ENCODE data around the gene CDC7.

DNA sequence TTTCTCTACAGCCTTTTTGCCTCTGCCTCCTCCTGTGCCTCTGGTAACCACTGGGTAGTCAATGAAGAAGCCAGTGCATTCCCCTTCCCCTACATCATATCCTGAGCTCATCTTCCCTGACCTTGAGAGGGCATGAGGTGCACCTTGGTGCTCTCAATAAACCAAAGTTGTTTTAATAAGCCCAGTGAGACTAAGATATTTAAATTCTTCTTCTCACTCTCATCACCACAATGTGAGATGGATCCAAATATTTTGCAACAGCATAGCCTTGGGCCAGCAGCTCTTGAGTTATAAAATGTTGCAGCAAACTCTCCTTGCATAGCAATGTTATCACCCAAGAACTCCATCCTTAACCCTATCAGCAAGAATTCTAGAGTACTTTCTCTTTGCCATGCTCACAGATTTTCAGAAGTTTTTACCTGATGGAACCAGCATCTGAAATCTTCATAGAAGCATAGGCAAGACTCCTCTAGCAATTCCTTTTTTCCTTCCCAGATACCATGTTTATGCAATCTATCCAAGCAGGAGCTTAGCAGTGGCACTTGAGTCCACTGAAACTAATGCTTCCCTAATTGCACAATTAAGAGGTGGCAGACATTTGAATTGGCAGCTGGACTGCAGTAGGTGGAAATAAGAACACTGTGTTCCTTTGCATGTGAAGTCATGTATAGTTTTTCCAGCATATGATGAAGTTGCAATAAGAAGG, 36.8 kb downstream of the CDC7 start:
- no peak for TF ChIP-seq HDAC8 (tag; IDR thresholded peaks at IDR 0.05)
- TF ChIP-seq EP300 (IDR thresholded peaks at IDR 0.05; ENCODE audit: low read length), result no peak
- no peak for TF ChIP-seq POLR2AphosphoS5 (IDR thresholded peaks at IDR 0.05; ENCODE audit: control insufficient read depth, insufficient read depth, low read depth, low read length)
- no peak for TF ChIP-seq KDM1A (IDR thresholded peaks at IDR 0.05)
- no peak for TF ChIP-seq ZNF212 (CRISPR knock-in tag; IDR thresholded peaks at IDR 0.05)
- no peak for TF ChIP-seq FOS (IDR thresholded peaks at IDR 0.05; ENCODE audit: extremely low read depth, insufficient read length)
- TF ChIP-seq, protein P1, sequence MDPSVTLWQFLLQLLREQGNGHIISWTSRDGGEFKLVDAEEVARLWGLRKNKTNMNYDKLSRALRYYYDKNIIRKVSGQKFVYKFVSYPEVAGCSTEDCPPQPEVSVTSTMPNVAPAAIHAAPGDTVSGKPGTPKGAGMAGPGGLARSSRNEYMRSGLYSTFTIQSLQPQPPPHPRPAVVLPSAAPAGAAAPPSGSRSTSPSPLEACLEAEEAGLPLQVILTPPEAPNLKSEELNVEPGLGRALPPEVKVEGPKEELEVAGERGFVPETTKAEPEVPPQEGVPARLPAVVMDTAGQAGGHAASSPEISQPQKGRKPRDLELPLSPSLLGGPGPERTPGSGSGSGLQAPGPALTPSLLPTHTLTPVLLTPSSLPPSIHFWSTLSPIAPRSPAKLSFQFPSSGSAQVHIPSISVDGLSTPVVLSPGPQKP (CRISPR knock-in tag; IDR thresholded peaks at IDR 0.05), result no peak
- TF ChIP-seq ZSCAN29 (IDR thresholded peaks at IDR 0.05), result no peak
- TF ChIP-seq, protein P2, sequence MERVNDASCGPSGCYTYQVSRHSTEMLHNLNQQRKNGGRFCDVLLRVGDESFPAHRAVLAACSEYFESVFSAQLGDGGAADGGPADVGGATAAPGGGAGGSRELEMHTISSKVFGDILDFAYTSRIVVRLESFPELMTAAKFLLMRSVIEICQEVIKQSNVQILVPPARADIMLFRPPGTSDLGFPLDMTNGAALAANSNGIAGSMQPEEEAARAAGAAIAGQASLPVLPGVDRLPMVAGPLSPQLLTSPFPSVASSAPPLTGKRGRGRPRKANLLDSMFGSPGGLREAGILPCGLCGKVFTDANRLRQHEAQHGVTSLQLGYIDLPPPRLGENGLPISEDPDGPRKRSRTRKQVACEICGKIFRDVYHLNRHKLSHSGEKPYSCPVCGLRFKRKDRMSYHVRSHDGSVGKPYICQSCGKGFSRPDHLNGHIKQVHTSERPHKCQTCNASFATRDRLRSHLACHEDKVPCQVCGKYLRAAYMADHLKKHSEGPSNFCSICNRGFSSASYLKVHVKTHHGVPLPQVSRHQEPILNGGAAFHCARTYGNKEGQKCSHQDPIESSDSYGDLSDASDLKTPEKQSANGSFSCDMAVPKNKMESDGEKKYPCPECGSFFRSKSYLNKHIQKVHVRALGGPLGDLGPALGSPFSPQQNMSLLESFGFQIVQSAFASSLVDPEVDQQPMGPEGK (CRISPR knock-in tag; IDR thresholded peaks at IDR 0.05; ENCODE audit: borderline replicate concordance), result no peak
- no peak for TF ChIP-seq NUFIP1 (IDR thresholded peaks at IDR 0.05; ENCODE audit: partially characterized antibody)
- TF ChIP-seq HCFC1 (IDR thresholded peaks at IDR 0.05; ENCODE audit: low read depth, low read length), result no peak
- no peak for TF ChIP-seq CREM (IDR thresholded peaks at IDR 0.05; ENCODE audit: low read depth)
